GM10266 (cell line): ENCODE data around the gene PLA2G15.

ENCODE experiments used
- DNase-seq: peaks from one replicate; pipeline ENCODE4 v3.0.0; 2012; ENCODE audit errors: extremely low spot score
- TF ChIP-seq, protein P1 (sequence below): IDR thresholded peaks from 2 replicates; pipeline ENCODE4 v1.5.1; 2012; ENCODE audit warnings: mild to moderate bottlenecking, low read depth; ENCODE audit not compliant: control insufficient read depth, insufficient read depth; ENCODE audit errors: missing control alignments

PLA2G15 gene

DNA sequence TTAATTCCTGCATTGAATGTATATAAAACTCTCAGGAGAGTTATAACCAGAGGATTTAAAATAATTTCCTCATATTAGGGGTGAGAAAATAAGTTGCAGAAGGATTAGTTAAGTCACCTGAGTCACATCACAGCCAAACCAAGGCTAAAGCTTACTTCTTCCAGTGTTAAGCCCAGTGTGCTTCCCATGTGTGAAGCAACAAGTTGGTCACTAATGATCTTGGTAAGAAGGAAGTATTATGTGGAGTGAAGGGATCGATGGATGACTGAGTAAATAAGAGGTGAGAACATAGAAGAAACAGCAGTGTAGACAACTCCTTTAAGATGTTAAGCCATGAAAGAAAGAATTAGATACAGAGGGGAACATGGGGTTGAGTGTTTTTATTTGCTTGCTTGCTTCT is 29.9 kb upstream of the PLA2G15 start:
- no peak for DNase-seq
- TF ChIP-seq, protein P1, sequence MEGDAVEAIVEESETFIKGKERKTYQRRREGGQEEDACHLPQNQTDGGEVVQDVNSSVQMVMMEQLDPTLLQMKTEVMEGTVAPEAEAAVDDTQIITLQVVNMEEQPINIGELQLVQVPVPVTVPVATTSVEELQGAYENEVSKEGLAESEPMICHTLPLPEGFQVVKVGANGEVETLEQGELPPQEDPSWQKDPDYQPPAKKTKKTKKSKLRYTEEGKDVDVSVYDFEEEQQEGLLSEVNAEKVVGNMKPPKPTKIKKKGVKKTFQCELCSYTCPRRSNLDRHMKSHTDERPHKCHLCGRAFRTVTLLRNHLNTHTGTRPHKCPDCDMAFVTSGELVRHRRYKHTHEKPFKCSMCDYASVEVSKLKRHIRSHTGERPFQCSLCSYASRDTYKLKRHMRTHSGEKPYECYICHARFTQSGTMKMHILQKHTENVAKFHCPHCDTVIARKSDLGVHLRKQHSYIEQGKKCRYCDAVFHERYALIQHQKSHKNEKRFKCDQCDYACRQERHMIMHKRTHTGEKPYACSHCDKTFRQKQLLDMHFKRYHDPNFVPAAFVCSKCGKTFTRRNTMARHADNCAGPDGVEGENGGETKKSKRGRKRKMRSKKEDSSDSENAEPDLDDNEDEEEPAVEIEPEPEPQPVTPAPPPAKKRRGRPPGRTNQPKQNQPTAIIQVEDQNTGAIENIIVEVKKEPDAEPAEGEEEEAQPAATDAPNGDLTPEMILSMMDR: no peak

GRCh38 chr16:68216240-68216639 is 28.9 kb upstream of the PLA2G15 start:
- DNase-seq: no peak

DNA sequence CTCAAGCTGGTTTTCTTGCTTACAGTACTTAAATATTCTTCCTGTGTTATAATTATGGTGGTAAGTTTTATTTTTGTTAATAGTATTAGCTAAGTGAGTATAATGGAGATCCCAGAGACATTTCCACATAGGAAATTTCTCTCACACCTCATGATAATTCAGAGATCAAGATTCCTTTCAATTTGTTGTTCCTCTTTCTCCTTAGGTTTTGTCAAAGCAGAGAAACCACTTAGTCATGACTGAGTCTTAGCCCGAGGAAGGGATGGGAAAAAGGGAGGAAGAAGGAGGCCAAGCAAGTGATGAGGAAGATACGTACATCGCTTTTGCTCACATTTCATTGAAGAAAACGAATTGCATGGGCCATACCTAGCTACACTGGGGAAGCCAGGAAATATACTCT is 27.7 kb upstream of the PLA2G15 start:
- DNase-seq: no peak
- TF ChIP-seq, protein P1: no peak

More at GRCh38 chr16:68216240-68216639, 28.9 kb upstream of the PLA2G15 start:
- TF ChIP-seq, protein P1: no peak

DNA sequence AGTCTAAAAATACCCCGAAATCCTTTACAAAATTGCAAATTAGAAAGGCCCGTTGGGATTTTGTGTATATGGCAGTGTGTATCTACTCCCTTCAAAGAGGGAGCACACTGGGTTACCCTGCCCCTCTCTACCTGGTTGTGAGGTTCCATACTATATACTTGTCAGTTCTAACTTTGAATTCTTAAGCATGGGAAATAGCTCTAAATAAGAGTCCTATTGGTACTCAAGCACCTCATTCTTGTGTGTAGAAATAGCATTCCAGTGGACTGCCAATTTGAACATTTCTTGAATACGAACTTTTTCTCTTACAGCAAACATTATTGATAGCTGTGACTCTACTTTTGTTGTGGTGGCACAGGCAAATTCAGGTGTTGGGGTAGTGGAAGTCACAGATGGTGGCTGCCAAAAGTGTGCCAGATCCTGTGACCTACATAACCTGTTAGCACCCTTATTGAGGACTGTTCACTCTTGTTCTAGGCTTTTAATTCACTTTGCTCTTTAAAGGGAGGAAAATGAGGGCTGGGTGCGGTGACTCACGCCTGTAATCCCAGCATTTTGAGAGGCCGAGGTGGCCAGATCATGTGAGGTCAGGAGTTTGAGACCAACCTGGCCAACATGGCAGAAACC is 25.3 kb upstream of the PLA2G15 start:
- TF ChIP-seq, protein P1: no peak
- no peak for DNase-seq

DNA sequence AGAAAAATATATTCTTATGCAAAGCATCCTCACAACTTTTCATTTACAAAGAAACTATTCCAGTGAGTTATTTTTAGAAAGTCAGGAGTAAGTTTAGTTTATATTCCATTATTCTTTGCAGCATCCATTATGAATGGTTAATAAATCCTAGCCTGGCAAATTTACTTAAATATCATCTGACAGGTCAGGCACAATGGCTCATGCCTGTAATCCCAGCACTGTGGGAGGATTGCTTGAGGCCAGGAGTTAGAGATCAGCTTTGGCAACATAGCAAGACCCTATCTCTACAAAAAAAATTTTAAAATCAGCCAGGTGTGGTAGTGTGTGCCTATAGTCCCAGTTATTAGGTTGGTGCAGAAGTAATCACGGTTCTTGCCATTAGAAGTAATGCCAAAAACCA is 22.1 kb upstream of the PLA2G15 start:
- TF ChIP-seq, protein P1: no peak
- no peak for DNase-seq

- DNase-seq: no peak
- TF ChIP-seq, protein P1: no peak
These were observed 19.1 kb upstream of the PLA2G15 start for GRCh38 chr16:68226116-68226515.

GRCh38 chr16:68227183-68227793 is 17.9 kb upstream of the PLA2G15 start:
- DNase-seq: no peak
- TF ChIP-seq, protein P1: no peak
